OCI-LY3 (cell line): Measurements from ENCODE around the gene SOX21.

ENCODE experiments used
- H2AFZ ChIP-seq: fragments of 200-600, 300-600 bp; shearing (Covaris generic); 2 replicates; pipeline ENCODE4 v1.6.0; 2014; ENCODE audit warnings: antibody characterized with exemption, low read depth, low read length
- H3K27ac ChIP-seq: fragments of 200-600, 300-600 bp; sonication (generic); 2 replicates; pipeline ENCODE4 v1.5.1; 2014; ENCODE audit warnings: mild to moderate bottlenecking, low read length, moderate library complexity, mixed read lengths
- H3K27me3 ChIP-seq: fragments of 200-600, 300-600 bp; sonication (generic); 2 replicates; pipeline ENCODE4 v1.6.1; 2014; ENCODE audit warnings: low read depth, low read length, mixed read lengths
- H3K36me3 ChIP-seq: fragments of 200-600, 300-600 bp; sonication (generic); replicated peaks from 2 replicates; pipeline ENCODE3; 2014; ENCODE audit warnings: low read depth, low read length, mixed read lengths
- H3K4me1 ChIP-seq: fragments of 300-600, 200-600 bp; sonication (generic); 2 replicates; pipeline ENCODE4 v1.6.1; 2014; ENCODE audit warnings: low read length, mixed read lengths
- H3K4me2 ChIP-seq: fragments of 200-600, 300-600 bp; sonication (generic); 2 replicates; pipeline ENCODE4 v1.6.1; 2014; ENCODE audit warnings: low read length, mixed read lengths
- H3K4me3 ChIP-seq: fragments of 300-600, 200-600 bp; sonication (generic); 2 replicates; pipeline ENCODE4 v1.5.1; 2014; ENCODE audit warnings: antibody characterized with exemption, mild to moderate bottlenecking, low read length, moderate library complexity
- H3K79me2 ChIP-seq: fragments of 300-600, 200-600 bp; shearing (Covaris generic); 2 replicates; pipeline ENCODE4 v1.6.1; 2014; ENCODE audit warnings: mild to moderate bottlenecking, low read length, mixed read lengths
- H3K9ac ChIP-seq: fragments of 300-600, 200-600 bp; shearing (Covaris generic); 2 replicates; pipeline ENCODE4 v1.6.0; 2014; ENCODE audit warnings: mild to moderate bottlenecking, low read length, moderate library complexity
- H3K9me3 ChIP-seq: fragments of 200-600, 300-600 bp; shearing (Covaris generic); 2 replicates; pipeline ENCODE4 v1.6.1; 2014; ENCODE audit warnings: low read length, mixed read lengths; ENCODE audit not compliant: insufficient read depth
- H4K20me1 ChIP-seq: fragments of 200-600, 300-600 bp; sonication (generic); 2 replicates; pipeline ENCODE4 v1.6.1; 2016; ENCODE audit warnings: low read length, mixed read lengths; ENCODE audit not compliant: insufficient read depth
- EZH2phosphoT487 ChIP-seq: fragments of 200-600 bp; shearing (Covaris generic); IDR thresholded peaks from 2 replicates; pipeline ENCODE4 v1.6.1; 2018; ENCODE audit warnings: antibody characterized with exemption, mixed run types, low read depth
- TF ChIP-seq, protein P1 (sequence below): fragments of 200-600, 300-600 bp; sonication (generic); IDR thresholded peaks from 2 replicates; pipeline ENCODE4 v1.5.1; 2014; ENCODE audit warnings: antibody characterized with exemption, low read length, low read depth

Gene SOX21

DNA sequence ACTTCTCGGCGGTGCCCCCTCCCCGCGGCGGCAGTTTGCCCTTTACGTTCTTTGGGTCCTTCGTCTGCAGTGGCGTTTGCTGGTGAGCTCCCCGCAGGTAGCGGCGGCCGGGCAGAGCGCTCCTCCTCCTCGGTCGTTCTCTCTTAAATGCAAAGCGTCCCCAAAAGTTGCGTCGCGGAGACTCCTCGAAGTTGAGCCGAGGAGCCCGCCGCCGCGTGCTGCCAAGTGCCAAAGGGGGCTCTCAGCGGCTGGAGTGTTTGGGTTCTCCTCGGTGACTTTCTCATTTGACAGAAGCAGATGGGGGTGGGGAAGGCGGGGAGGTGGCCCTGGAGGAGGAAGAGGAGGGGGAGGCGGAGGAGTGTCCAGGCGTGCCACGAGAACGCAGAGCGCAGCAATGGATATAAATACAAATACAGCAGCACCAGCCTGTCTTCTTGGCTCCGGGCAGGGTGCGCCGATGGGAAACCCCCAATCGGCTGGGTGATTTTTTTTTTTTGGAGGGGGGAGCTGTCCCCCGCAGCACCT is at the start of gene SOX21:
SOX21 (minus strand) TSS at position 259 of the 525 bp plus-strand sequence. CDS start 496 bp downstream, outside the sequence.
- H3K4me1 ChIP-seq = no peaks in the 10 kb centered on the region
- H2AFZ ChIP-seq = no peak within 1 kb of the TSS
- no peak within 1 kb of the TSS for H3K27ac ChIP-seq
- no peaks in the 10 kb centered on the region for H3K79me2 ChIP-seq
- H3K4me3 ChIP-seq = no peak within 1 kb of the TSS
- no peak within 1 kb of the TSS for H3K4me2 ChIP-seq
- H3K36me3 ChIP-seq = no peaks in the 10 kb centered on the region
- TF ChIP-seq EZH2phosphoT487 = no peak
- TF ChIP-seq, protein P1, sequence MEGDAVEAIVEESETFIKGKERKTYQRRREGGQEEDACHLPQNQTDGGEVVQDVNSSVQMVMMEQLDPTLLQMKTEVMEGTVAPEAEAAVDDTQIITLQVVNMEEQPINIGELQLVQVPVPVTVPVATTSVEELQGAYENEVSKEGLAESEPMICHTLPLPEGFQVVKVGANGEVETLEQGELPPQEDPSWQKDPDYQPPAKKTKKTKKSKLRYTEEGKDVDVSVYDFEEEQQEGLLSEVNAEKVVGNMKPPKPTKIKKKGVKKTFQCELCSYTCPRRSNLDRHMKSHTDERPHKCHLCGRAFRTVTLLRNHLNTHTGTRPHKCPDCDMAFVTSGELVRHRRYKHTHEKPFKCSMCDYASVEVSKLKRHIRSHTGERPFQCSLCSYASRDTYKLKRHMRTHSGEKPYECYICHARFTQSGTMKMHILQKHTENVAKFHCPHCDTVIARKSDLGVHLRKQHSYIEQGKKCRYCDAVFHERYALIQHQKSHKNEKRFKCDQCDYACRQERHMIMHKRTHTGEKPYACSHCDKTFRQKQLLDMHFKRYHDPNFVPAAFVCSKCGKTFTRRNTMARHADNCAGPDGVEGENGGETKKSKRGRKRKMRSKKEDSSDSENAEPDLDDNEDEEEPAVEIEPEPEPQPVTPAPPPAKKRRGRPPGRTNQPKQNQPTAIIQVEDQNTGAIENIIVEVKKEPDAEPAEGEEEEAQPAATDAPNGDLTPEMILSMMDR = no peak
- H3K9ac ChIP-seq = no peak within 1 kb of the TSS
- H4K20me1 ChIP-seq = no peaks in the 10 kb centered on the region
- no peaks in the 10 kb centered on the region for H3K9me3 ChIP-seq
- no peaks in the 10 kb centered on the region for H3K27me3 ChIP-seq

DNA sequence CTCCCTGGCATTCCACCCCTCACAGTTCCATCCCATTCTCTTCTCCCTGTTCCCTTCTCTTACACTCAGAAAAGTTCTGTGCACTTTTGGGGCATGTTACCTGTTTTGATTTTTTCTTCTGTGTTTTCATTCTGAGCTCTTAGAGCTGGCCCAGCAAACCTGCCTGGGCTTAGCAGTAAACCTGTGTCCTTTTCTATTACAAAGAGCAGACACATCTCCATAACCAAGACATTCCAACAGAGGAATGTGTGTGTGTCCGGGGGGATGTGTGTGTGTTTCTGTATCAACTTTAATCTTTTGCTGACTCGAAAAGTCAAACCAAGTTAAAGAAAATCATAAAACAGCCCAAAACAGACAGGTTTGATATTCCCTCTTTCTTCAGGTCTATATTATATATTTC is 49.1 kb upstream of the SOX21 start:
- Histone ChIP-seq H3K36me3 (no peaks in the 10 kb centered on the region), H3K27ac (no peak overlapping the region), H3K79me2 (no peaks in the 10 kb centered on the region), H3K27me3 (peaks cover 14% of the 10 kb centered on the region; the same call in 1 of the 2 replicates), H3K4me1 (no peaks in the 10 kb centered on the region), H3K4me2 (no peak overlapping the region), H3K9ac (no peak overlapping the region), H4K20me1 (no peaks in the 10 kb centered on the region), H2AFZ (no peak overlapping the region), H3K4me3 (no peak overlapping the region), H3K9me3 (no peaks in the 10 kb centered on the region)
- TF ChIP-seq EZH2phosphoT487 = no peak
- TF ChIP-seq, protein P1 = no peak

DNA sequence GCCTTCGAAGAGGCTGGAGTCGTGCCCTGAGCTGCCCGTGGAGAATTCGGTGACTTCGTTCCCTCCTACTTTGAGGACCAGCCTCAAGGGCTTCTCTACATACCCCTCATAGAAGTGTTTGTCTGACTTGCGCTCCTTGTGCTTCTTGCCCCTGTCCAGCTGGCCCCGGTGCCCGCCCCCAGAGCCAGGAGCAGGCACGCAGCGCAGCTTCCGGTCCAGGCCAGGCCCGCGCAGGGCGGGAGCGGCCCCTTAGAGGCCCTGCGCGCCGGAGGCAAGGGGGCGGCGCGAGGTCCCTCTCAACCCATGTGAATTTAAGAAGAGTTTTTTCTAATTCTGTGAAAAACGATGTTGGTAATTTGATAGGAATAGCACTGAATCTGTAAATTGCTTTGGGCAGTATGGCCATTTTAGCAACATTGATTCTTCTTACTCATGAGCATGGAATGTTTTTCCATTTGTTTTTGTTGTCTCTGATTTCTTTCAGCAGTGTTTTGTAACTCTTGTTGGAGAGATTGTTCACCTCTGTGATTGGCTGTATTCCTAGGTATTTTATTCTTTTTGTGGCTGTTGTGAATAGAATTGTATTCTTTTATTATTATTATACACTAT is 46.9 kb upstream of the SOX21 start:
- no peaks in the 10 kb centered on the region for H3K9me3 ChIP-seq
- H4K20me1 ChIP-seq = no peaks in the 10 kb centered on the region
- H3K4me1 ChIP-seq = no peaks in the 10 kb centered on the region
- H3K27ac ChIP-seq = no peak overlapping the region
- H2AFZ ChIP-seq = no peak overlapping the region
- H3K36me3 ChIP-seq = no peaks in the 10 kb centered on the region
- H3K79me2 ChIP-seq = no peaks in the 10 kb centered on the region
- no peak overlapping the region for H3K4me3 ChIP-seq
- peaks cover 14% of the 10 kb centered on the region; the same call in 1 of the 2 replicates for H3K27me3 ChIP-seq
- TF ChIP-seq, protein P1 = no peak
- no peak for TF ChIP-seq EZH2phosphoT487
- H3K4me2 ChIP-seq = no peak overlapping the region
- H3K9ac ChIP-seq = no peak overlapping the region

DNA sequence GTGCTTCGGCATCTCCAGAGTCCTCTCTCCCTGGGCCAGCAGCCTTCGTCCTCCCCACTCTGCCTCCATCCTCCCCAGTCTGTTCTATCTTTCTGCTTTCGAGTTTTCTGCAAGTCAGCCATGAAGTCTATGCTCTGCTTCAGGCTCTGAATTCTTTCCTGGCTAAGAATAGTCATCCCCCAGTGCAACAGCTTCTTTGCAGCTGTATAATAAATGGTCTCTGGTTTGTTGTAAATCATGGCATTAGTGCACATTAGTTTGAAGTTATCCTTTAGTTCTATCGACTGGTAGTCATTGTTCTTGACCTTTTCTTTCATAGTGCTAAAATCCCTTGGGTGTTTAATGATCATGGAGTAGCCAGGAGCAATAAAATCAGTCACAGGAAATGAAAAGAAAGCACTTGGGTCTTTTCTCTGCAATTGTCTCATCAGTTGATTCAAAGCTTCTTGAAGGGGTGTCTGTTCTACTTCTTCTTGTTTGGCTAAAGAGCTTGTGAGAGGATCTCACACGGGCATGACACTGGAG is 46.2 kb upstream of the SOX21 start:
- Histone ChIP-seq H3K36me3 (no peaks in the 10 kb centered on the region), H3K27ac (no peak overlapping the region), H3K4me2 (no peak overlapping the region), H2AFZ (no peak overlapping the region), H3K4me1 (no peaks in the 10 kb centered on the region), H3K9me3 (no peaks in the 10 kb centered on the region), H3K79me2 (no peaks in the 10 kb centered on the region), H3K9ac (no peak overlapping the region), H4K20me1 (no peaks in the 10 kb centered on the region), H3K4me3 (no peak overlapping the region), H3K27me3 (peaks cover 10% of the 10 kb centered on the region; the same call in 1 of the 2 replicates)
- TF ChIP-seq EZH2phosphoT487 = no peak
- TF ChIP-seq, protein P1 = no peak
